Measurements from ENCODE around the gene ARMC6. TPM values are rescaled to one million over a fixed set of nuclear protein-coding genes. Genes with fewer than 3 reads are reported as not detected.

Gene ARMC6
- total RNA-seq, 1 donor: 5.9 TPM

DNA sequence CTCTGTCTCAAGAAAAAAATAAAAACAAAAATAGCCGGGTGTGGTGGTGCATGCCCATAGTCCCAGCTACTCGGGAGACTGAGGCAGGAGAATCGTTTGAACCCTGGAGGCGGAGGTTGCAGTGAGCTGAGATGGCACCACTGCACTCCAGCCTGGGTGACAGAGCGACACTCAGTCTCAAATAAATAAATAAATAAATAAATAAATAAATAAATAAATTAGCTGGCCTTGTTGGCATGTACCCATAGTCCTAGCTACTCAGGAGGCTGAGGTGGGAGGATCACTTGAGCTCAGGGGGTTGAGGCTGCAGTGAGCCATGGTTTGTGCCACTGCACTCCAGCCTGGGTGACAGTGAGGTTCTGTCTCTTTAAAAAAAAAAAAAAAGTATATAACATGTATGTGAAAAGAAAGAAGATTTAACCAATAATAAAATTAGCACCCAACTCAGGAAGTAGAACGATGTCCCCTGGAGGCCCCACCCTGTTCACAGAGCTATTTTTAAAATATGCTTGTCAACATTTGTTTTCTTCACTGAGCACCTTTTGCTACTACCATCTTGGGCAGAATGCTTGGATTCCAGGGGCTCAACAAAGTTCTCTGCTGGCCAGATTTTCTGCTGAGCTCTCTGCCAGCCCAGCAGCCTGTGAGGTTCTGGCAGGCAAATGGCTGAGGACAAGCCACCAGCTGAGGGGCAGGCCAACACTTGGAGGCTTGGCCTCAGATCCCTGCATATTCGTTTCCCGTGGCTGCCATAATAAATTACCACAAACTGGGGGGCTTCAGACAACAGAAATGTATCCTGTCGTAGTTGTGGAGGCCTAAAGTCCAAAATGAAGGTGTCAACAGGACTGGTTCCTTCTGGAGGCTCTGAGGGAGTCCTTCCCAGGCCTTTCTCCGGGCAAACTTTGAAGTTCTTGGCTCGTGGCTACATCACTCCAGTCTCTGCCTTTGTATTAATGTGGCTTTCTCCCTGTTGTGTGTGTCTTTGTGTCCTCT lies 35.6 kb downstream of the ARMC6 start:
- no peak overlapping the region for H3K4me3 ChIP-seq (ENCODE audit: low read length)
- H3K4me1 ChIP-seq (ENCODE audit: insufficient read depth, low read length): peaks cover 55% of the 10 kb centered on the region
- no peaks in the 10 kb centered on the region for H3K27me3 ChIP-seq (ENCODE audit: insufficient read depth, low read length)
- no peaks in the 10 kb centered on the region for H3K9me3 ChIP-seq (ENCODE audit: low read depth, low read length)

DNA sequence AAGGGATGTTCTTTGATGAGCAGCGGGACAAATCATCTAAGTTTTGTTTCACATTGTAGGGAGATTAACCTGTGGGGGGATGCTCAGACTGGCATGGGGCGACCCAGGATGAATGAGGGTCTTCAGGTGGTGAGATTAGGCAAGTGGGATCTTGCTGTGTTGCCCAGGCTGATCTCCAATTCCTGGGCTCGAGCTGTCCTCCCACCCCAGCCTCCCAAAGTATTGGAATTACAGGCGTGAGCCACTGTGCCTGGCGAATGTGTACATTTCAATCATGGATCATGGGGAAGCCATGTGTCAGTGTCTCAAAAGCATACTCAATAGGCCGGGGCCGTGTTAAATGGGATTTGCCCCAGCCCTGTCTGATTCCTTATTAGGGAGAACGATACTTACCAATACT lies 38.5 kb downstream of the ARMC6 start:
- Histone ChIP-seq H3K9me3 (ENCODE audit: low read depth, low read length) (no peaks in the 10 kb centered on the region), H3K4me3 (ENCODE audit: low read length) (no peak overlapping the region), H3K27me3 (ENCODE audit: insufficient read depth, low read length) (no peaks in the 10 kb centered on the region), H3K4me1 (ENCODE audit: insufficient read depth, low read length) (peaks cover 33% of the 10 kb centered on the region)

DNA sequence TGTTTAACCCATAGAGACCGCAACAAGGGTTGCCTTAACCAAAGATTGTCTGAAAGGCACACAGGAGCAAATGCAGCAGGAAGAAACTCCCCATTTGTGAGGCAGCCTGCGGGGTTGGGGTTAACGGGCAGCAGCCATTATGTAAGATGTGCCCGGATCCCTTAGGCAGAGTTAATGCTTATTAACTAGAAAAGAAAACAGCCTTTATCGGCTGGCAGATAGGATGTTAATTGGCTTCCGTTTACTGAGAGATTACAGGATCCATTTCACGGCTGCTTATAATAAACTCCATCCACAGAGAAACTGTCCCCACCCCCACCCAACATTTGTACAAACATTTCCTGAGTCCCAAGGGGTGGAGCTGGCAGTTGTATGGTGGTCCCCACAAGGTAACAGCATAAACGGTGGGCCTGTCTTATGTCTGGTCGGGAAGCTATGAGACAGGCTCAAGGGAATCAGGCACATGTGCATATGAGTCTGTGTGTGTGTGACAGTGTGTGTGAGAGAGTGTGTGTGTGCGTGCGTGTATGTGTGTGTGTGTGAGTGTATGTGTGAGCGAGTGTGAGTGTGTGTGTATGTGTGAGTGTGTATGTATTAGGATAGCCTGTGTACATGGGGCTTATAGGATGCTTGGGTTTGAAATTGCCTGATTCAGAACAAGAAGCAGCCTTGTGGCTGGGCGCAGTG lies 40.9 kb downstream of the ARMC6 start:
- H3K27me3 ChIP-seq (ENCODE audit: insufficient read depth, low read length): no peaks in the 10 kb centered on the region
- no peak overlapping the region for H3K4me3 ChIP-seq (ENCODE audit: low read length)
- peaks cover 20% of the 10 kb centered on the region for H3K4me1 ChIP-seq (ENCODE audit: insufficient read depth, low read length)
- no peaks in the 10 kb centered on the region for H3K9me3 ChIP-seq (ENCODE audit: low read depth, low read length)

DNA sequence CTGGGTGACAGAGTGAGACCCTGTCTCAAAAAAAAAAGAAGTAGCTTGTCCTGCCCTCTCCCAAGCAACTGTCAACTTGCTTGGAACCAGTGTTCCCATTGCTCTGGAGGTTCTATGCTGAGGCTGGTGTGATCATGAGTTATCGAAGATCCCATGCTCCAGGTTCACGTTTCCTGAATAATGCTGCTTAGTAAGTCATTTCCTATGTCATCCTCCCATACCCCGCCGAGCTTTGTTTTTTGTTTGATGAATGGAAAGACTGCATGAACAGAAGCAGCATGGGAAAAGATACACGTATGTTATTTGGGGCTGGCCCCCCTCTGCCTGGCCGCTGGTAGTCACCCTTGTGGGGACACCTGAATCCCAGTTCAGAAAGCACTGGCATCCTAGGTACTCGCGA lies 41.7 kb downstream of the ARMC6 start:
- no peaks in the 10 kb centered on the region for H3K27me3 ChIP-seq (ENCODE audit: insufficient read depth, low read length)
- H3K4me1 ChIP-seq (ENCODE audit: insufficient read depth, low read length): peaks cover 17% of the 10 kb centered on the region
- H3K9me3 ChIP-seq (ENCODE audit: low read depth, low read length): no peaks in the 10 kb centered on the region
- H3K4me3 ChIP-seq (ENCODE audit: low read length): no peak overlapping the region

DNA sequence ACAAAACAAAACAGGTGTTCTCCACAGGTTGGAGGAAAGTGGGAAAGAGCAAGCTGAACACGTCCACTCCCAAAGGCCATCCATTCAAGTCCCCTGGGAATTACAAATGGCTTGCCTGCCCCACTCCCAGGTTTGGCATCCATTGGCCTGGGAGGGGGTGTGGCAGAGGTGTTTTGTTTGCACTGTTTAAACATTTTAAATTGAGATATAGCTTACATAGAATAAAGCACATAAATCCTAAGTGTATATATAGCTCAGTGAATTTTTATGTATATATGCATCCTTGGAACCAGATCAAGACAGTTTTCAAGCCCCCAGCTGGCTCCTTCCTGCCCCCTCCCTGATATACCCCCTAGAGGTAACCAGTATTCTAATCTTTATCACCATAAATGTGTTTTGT lies 43.1 kb downstream of the ARMC6 start:
- Histone ChIP-seq H3K9me3 (ENCODE audit: low read depth, low read length) (no peaks in the 10 kb centered on the region), H3K4me3 (ENCODE audit: low read length) (no peak overlapping the region), H3K4me1 (ENCODE audit: insufficient read depth, low read length) (peaks cover 17% of the 10 kb centered on the region), H3K27me3 (ENCODE audit: insufficient read depth, low read length) (no peaks in the 10 kb centered on the region)

DNA sequence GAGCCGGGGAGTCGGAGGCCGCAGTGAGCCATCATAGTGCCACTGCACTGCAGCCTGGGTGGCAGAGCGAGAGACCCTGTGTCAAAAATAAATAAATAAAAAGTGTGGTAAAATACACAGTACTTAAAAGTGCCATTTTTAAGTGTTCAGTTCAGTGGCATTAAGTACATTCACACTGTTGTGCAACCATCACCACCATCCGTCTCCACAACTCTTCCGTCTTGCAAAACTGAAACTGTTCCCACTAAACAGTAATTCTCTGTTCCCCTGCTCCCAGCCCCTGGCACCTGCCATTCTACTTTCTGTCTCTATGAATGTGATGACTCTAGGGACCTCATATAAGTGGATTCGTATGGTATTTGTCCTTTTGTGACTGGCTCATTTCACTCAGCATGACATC lies 43.7 kb downstream of the ARMC6 start:
- H3K4me3 ChIP-seq (ENCODE audit: low read length): no peak overlapping the region
- H3K4me1 ChIP-seq (ENCODE audit: insufficient read depth, low read length): peaks cover 17% of the 10 kb centered on the region
- H3K27me3 ChIP-seq (ENCODE audit: insufficient read depth, low read length): no peaks in the 10 kb centered on the region
- H3K9me3 ChIP-seq (ENCODE audit: low read depth, low read length): no peaks in the 10 kb centered on the region

DNA sequence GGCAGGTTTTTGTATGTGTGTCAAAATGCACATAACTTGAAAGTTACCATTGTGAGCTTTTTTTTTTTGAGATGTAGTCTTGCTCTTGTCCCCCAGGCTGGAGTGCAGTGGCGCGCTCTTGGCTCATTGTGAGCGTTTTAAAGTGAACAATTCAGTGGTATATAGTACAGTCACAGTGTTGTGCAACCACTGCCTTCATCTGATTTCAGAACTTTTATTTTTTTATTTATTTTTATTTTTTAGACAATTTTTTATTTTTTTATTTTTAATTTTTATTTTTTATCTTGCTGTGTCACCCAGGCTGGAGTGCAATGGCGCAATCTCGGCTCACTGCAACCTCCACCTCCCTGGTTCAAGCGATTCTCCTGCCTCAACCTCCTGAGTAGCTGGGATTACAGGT lies 45.4 kb downstream of the ARMC6 start:
- peaks cover 17% of the 10 kb centered on the region for H3K4me1 ChIP-seq (ENCODE audit: insufficient read depth, low read length)
- H3K27me3 ChIP-seq (ENCODE audit: insufficient read depth, low read length): no peaks in the 10 kb centered on the region
- no peaks in the 10 kb centered on the region for H3K9me3 ChIP-seq (ENCODE audit: low read depth, low read length)
- no peak overlapping the region for H3K4me3 ChIP-seq (ENCODE audit: low read length)

DNA sequence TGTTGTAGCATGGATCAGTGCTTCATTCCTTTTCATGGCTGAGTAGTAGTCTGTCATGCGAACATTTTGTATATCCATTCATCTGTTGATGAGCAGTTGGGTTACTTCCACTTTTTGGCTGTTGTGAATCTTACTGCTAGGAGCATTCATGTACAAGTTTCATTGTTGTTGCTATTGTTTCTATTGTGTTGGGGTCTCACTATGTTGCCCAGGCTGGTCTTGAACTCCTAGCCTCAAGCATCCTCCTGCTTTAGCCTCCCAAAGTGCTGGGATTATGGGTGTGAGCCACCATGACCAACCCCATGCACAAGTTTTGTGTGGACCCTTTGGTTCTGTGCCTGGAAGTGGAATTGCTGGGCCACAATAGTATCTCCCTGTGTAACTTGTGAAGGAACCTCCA lies 46.2 kb downstream of the ARMC6 start:
- no peak overlapping the region for H3K4me3 ChIP-seq (ENCODE audit: low read length)
- peaks cover 17% of the 10 kb centered on the region for H3K4me1 ChIP-seq (ENCODE audit: insufficient read depth, low read length)
- no peaks in the 10 kb centered on the region for H3K27me3 ChIP-seq (ENCODE audit: insufficient read depth, low read length)
- no peaks in the 10 kb centered on the region for H3K9me3 ChIP-seq (ENCODE audit: low read depth, low read length)

DNA sequence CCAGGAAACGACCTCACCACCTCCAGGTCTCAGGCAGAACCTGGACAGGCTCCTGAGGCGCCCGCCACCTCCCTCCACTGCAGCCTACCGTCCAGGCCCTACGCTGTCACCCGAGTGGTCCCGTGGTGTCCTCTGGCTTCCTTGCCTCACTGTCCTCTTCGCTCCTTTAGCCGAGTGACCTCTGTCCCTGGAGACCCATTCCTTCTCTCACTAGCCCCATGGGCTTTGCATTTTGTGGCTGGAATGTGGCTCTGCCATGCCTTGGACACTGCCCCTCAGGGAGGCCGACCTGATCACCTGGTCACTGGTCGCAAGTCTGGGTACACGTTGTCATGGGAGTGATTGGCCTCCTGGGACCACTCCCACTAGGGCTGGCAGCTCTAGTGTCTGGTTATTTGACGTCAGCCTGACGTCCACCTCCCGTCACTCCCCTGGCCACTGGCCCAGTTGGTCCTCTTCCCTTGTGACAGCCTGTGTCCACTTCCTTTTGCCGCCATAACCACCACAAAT lies 48.3 kb downstream of the ARMC6 start:
- H3K4me3 ChIP-seq (ENCODE audit: low read length): no peak overlapping the region
- H3K4me1 ChIP-seq (ENCODE audit: insufficient read depth, low read length): peaks cover 14% of the 10 kb centered on the region
- no peaks in the 10 kb centered on the region for H3K9me3 ChIP-seq (ENCODE audit: low read depth, low read length)
- H3K27me3 ChIP-seq (ENCODE audit: insufficient read depth, low read length): no peaks in the 10 kb centered on the region

DNA sequence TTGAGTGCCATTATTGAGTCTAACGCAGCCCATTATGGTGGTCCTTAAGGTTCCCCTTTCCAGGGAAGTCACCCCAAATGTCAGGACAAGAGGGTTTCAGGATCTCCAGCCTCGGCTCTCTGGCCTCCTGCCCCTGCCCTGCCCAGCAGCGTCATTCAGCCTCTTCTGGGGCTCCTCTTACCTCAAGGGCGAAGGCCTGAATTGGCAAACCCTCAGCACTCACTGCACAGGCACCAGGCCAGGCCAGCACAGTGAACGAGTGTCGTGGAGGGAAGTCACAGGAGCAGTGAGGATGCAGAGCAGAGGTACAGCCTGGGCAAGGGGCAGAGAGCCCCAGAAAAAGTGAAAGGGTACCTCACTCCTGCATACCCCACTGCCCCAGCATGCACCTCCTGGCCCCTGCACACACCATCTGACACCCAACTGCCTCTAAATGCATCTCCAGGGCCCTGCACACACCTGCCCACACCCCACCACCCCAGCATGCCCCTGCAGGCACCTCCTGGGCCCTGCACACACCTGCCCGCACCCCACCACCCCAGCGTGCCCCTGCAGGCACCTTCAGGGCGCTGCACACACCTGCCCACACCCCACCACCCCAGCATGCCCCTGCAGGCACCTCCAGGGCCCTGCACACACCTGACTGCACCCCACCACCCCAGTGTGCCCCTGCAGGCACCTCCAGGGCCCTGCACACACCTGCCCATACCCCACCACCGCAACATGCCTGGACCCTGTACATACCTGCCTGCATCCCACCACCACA lies 50.2 kb downstream of the ARMC6 start:
- peaks cover 2% of the 10 kb centered on the region for H3K4me1 ChIP-seq (ENCODE audit: insufficient read depth, low read length)
- H3K27me3 ChIP-seq (ENCODE audit: insufficient read depth, low read length): no peaks in the 10 kb centered on the region
- H3K9me3 ChIP-seq (ENCODE audit: low read depth, low read length): no peaks in the 10 kb centered on the region
- no peak overlapping the region for H3K4me3 ChIP-seq (ENCODE audit: low read length)

DNA sequence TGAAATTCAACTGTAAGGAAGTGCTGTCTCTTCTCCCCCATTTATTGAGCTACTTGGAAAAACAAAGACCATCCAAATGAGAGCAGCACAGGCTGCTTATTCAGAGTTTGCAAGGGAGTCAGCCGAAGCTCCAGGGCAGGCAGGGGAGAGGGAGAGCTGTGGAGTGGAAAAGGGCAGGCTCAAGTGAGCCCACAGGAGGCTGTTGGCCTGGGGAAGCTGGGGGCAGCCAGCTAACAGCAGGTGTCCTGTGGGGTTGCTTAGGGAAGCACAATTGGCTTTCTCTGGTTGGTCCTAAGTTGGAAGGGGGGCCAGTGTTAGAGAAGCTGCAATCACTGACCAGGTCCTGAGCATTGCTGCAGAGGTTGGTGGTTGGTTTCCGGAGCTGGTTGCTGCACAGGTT lies 54.3 kb downstream of the ARMC6 start:
- Histone ChIP-seq H3K4me3 (ENCODE audit: low read length) (no peak overlapping the region), H3K27me3 (ENCODE audit: insufficient read depth, low read length) (no peaks in the 10 kb centered on the region), H3K4me1 (ENCODE audit: insufficient read depth, low read length) (no peaks in the 10 kb centered on the region), H3K9me3 (ENCODE audit: low read depth, low read length) (no peaks in the 10 kb centered on the region)

DNA sequence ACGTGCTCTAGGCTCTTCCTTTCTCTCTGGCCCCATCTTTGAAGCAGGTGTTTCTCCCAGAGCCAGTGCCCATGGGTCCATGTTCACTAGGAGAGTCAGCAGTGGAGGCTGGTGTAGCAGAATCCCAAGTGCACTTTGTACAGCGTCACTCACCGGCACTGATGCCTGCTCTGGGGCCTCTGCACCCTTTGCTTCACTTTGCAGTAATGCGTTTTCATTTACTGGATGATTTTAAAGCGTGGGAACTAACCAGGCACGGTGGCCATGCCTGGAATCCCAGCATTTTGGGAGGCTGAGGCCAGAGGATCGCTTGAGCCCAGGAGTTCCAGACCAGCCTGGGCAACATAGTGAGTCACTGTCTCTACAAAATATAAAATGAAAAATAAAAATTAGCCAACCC lies 61.1 kb downstream of the ARMC6 start:
- Histone ChIP-seq H3K9me3 (ENCODE audit: low read depth, low read length) (no peaks in the 10 kb centered on the region), H3K27me3 (ENCODE audit: insufficient read depth, low read length) (no peaks in the 10 kb centered on the region), H3K4me3 (ENCODE audit: low read length) (no peak overlapping the region), H3K4me1 (ENCODE audit: insufficient read depth, low read length) (no peaks in the 10 kb centered on the region)

DNA sequence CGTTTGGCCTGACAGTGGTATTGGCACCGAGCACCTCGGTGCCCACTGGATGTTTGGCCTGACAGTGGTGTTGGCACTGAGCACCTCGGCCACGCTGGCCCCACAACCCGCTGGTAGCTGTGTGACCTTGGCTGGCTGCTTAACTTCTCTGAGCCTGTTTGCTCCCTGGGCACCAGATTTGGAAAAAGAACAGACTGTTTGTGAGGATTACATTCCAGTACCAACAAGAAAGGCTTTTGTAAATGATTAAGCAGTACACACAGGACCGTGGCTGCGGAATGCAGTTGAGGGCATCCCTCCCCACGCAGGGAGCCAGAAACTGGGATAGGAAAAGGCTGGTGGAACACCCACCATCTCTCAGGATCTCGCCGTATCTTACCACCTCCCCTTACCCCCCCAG lies 62.3 kb downstream of the ARMC6 start:
- no peak overlapping the region for H3K4me3 ChIP-seq (ENCODE audit: low read length)
- H3K9me3 ChIP-seq (ENCODE audit: low read depth, low read length): no peaks in the 10 kb centered on the region
- no peaks in the 10 kb centered on the region for H3K4me1 ChIP-seq (ENCODE audit: insufficient read depth, low read length)
- no peaks in the 10 kb centered on the region for H3K27me3 ChIP-seq (ENCODE audit: insufficient read depth, low read length)

DNA sequence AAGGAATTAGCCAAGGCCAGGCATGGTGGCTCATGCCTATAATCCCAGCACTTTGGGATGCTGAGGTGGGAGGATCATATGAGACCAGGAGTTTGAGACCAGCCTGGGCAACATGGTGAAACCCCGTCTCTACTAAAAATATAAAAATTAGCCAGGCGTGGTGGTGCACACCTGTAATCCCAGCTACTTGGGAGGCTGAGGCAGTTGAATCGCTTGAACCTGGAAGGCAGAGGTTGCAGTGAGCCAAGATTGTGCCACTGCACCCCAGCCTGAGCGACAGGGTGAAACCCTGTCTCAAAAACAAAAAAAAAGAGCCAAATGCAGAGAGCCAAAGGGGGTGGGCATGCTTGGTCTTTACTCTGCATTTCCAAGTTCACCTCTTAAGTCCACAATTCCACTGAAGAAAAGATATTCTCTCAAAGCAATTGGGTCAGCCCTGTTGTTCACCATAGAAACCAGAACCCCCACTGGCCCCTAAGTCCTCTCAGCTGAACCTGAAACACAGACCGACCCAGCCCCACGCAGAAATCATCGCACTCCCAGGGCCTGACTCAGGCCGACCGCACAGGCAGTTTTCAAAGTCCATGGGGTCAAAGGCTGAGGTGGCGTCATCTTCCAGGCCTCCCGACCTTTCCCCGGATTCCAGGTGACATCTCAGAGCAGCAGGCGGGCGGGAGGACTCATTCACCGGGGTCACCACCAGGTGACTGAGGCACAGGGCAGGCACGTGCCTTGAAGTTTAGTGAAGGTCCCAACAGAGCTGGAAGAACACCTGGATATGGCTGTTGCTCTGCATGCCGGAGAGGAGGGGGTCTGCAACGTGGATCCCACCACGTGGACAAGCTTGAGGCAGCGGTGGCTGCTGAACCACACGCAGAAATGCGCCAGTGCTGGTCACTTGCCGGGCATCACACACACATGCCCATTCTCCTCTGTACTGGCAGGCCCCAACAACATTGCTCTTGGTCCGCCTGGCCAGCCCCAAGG lies 63.5 kb downstream of the ARMC6 start:
- Histone ChIP-seq H3K4me3 (ENCODE audit: low read length) (no peak overlapping the region), H3K4me1 (ENCODE audit: insufficient read depth, low read length) (no peaks in the 10 kb centered on the region), H3K9me3 (ENCODE audit: low read depth, low read length) (no peaks in the 10 kb centered on the region), H3K27me3 (ENCODE audit: insufficient read depth, low read length) (no peaks in the 10 kb centered on the region)
